Mucosa of rectum (tissue), 2 donors: ENCODE measurements around the gene FAM229A.
"Not testable (repeated sequence)": the region's sequence is repeated elsewhere in the genome, so short reads cannot be mapped to it uniquely, and the experiment has no call there.

Source experiments
- H3K27ac ChIP-seq, 2 donors: one replicate each; pipeline ENCODE4 v1.7.0; 2013; ENCODE audit warnings: inconsistent platforms in 2 of 2, low read depth in 2 of 2, low read length in 2 of 2
- H3K27me3 ChIP-seq, 2 donors: one replicate each; pipeline ENCODE4 v1.7.0; 2013; ENCODE audit warnings: low read length in 2 of 2; ENCODE audit not compliant: control insufficient read depth in 2 of 2, insufficient read depth in 2 of 2
- H3K36me3 ChIP-seq, 2 donors: one replicate each; pipeline ENCODE4 v1.7.0; 2013; ENCODE audit warnings: low read length in 2 of 2; ENCODE audit not compliant: control insufficient read depth in 2 of 2, insufficient read depth in 2 of 2
- H3K4me1 ChIP-seq, 2 donors: one replicate each; pipeline ENCODE4 v1.7.0; 2013; ENCODE audit warnings: low read length in 2 of 2, mild to moderate bottlenecking in 1 of 2; ENCODE audit not compliant: control insufficient read depth in 2 of 2, insufficient read depth in 2 of 2
- H3K4me3 ChIP-seq, 2 donors: one replicate each; pipeline ENCODE4 v1.7.0; 2013; ENCODE audit warnings: low read length in 2 of 2
- H3K9ac ChIP-seq, 2 donors: one replicate each; pipeline ENCODE4 v1.7.0; 2013; ENCODE audit warnings: low read length in 2 of 2, low read depth in 1 of 2, mild to moderate bottlenecking in 1 of 2
- H3K9me3 ChIP-seq, 2 donors: one replicate each; pipeline ENCODE4 v1.7.0; 2013; ENCODE audit warnings: low read length in 2 of 2; ENCODE audit not compliant: control insufficient read depth in 2 of 2
- donor health status: healthy.
- donor health status: Normal muscosa, but diverticular disease.

The FAM229A gene, protein sequence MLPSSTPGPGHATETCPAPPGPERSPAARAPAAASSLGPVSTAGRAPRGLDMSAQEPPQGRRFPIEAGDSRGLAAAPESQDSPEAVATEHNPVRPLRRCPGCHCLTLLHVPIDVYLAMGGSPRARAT

DNA sequence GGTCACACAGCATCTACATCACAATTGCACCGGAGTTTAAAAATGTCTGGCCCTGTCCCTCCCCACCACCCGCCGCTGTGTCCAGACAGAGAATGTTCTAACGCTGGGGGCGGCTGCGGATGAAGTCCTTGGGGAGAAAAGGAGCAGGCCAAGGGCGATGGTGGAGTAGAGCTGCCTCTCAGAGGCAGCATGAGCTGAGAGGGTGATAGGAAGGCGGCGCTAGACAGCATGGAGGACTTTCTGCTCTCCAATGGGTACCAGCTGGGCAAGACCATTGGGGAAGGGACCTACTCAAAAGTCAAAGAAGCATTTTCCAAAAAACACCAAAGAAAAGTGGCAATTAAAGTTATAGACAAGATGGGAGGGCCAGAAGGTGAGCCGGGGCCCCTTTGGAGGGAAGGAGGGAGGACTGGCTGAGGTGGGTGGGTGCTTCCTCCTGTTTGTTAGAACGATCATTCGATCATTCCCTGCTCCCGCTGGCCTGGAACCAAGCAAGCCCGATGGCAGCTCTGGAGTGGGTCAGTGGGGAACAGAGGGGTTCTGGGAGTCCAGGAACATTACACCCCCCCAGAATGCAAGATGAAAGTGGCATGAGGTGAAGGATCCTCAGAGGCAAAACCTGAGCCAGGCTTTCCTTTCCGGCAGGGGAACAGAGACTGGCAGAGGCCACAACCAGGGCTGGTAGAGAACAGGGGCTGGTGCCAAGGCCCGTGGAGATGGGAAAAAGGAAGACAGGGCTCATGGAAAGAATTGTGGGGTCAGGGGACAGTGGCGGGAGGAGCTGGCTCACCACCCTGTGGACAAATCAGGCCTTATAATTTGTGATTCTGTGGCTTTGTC lies at the start of gene FAM229A, which contains the start of gene TSSK3:
Gene FAM229A, minus strand, starts transcription at position 12 of the 840 bp plus-strand sequence. CDS start 394 bp downstream, outside the sequence.
Gene TSSK3, plus strand, starts transcription at position 66 of the 840 bp plus-strand sequence. Its CDS starts 163 bp downstream, at position 229.
- H3K9ac ChIP-seq, result peak within 1 kb of the TSS in 1 of 2 donors; percentile 79

DNA sequence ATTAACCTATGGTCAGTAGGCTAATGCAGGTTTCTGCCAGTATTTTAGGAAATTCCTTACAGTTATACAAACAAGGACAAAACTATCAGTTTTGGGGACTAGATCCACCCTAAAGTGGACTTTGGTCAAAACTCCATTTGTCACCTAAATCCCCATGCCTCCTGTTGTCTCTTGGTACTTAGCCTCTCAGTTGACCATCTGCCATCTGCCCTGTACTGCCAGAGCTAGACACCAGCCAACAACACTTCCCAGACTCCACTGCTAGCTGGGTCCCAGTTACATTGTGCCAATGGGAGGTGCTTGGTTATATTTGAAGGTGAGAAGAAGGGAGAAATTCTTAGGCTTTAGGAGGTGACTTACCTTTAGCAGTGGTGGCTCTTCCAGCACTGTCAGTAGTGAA lies 49.0 kb upstream of the FAM229A start:
- no peak overlapping the region for H3K4me3 ChIP-seq
- no peaks in the 10 kb centered on the region for H3K9me3 ChIP-seq
- no peak overlapping the region for H3K27ac ChIP-seq
- no peak overlapping the region for H3K9ac ChIP-seq
- H3K27me3 ChIP-seq, result no peaks in the 10 kb centered on the region
- H3K36me3 ChIP-seq, result no peaks in the 10 kb centered on the region
- H3K4me1 ChIP-seq, result peaks cover 0 to 4% of the 10 kb centered on the region in 2 donors

More for the DNA sequence above, at the start of gene FAM229A, which contains the start of gene TSSK3:
- Histone ChIP-seq H3K4me3 (peak within 1 kb of the TSS; percentile 44 to 53), H3K36me3 (peaks cover 32 to 36% of the 10 kb centered on the region in 2 donors), H3K4me1 (peaks cover 5 to 6% of the 10 kb centered on the region in 2 donors), H3K27ac (no peak within 1 kb of the TSS), H3K9me3 (no peaks in the 10 kb centered on the region), H3K27me3 (no peaks in the 10 kb centered on the region)

DNA sequence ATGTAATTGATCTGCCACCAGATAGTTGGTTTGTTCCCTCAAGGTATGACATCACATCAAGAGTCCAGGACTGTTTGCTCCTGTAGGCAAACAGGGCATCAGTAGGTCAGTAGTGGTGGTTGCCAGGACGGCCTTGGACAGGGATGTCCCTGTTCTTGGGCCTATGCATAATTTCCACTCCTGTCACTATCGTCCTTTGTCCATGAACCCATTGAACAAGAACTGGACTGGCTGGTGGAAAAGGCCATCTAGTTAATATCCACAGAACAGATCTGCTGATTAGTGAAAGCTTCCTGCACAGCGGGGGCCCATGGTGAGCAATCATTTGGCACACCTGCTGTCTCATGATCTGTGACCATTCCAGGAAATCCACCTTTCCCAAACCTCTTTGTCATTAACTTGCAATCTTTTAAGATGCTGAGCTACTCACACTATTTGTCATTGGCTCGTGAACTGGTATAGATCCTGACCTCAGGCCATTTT lies 44.4 kb upstream of the FAM229A start:
- H3K36me3 ChIP-seq, result no peaks in the 10 kb centered on the region
- H3K4me3 ChIP-seq, result no peak overlapping the region
- H3K9me3 ChIP-seq, result no peaks in the 10 kb centered on the region
- no peak overlapping the region for H3K27ac ChIP-seq
- peaks cover 0 to 2% of the 10 kb centered on the region in 2 donors for H3K4me1 ChIP-seq
- no peaks in the 10 kb centered on the region for H3K27me3 ChIP-seq
- H3K9ac ChIP-seq, result no peak overlapping the region

DNA sequence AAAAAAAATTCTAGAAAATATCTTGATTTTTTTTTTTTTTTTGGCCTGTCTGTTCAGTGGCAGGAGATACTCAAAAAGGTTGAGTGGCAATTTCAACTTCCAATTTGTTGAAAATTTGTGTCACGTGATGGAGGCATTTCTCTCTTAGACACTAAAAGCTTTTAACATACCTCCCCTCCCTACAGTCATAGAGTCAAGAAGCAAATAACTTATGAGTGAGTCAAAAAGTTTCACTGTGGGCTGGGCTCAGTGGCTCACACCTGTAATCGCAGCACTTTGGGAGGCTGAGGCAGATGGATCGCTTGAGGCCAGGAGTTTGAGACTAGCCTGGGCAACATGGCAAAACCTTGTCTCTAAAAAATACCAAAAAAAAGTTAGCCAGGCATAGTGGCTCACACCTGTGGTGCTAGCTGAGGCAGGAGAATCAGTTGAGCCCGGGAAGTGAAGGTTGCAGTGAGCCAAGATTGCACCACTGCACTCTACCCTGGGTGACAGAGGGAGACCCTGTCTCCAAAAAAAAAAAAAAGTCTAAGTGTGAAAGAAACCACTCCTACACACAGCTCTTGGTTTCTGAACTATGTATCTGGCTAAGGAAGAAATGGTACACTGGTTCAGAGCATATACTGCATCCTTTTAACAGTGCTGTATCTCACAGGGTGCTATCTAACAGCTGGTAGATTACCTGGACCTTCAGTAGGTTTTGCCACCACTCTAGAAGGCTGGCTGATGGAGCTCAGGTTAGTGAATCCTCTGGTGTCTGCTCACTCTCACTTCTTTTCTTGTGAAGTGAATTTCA lies 43.6 kb upstream of the FAM229A start:
- Histone ChIP-seq H3K27ac (no peak overlapping the region), H3K36me3 (no peaks in the 10 kb centered on the region)

DNA sequence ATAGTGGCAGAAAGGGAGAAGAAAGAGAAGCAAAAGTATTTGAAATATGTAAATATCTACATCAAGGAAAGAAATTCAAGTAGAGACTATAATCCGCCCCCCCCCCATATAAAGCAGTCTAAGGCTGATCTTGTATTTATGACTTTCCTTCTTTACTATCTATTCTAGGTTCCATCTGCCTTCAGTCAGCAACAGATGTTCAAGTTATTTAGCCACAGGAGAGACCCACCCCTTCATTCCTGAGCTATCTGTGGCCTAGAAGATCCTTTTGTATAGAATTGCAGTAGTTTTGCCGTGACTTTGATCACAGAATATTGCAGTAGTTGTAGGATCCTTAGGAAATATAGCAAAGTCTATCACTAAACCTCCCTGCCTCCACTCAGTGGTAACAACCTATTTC lies 42.7 kb upstream of the FAM229A start:
- no peak overlapping the region for H3K9ac ChIP-seq
- H3K27me3 ChIP-seq, result no peaks in the 10 kb centered on the region
- H3K36me3 ChIP-seq, result no peaks in the 10 kb centered on the region
- no peak overlapping the region for H3K4me3 ChIP-seq
- no peak overlapping the region for H3K27ac ChIP-seq
- no peaks in the 10 kb centered on the region for H3K9me3 ChIP-seq
- H3K4me1 ChIP-seq, result peaks cover 0 to 7% of the 10 kb centered on the region in 2 donors

More for the DNA sequence above, 43.6 kb upstream of the FAM229A start:
- H3K4me3 ChIP-seq, result no peak overlapping the region
- no peak overlapping the region for H3K9ac ChIP-seq
- no peaks in the 10 kb centered on the region for H3K9me3 ChIP-seq
- peaks cover 0 to 7% of the 10 kb centered on the region in 2 donors for H3K4me1 ChIP-seq
- H3K27me3 ChIP-seq, result no peaks in the 10 kb centered on the region

DNA sequence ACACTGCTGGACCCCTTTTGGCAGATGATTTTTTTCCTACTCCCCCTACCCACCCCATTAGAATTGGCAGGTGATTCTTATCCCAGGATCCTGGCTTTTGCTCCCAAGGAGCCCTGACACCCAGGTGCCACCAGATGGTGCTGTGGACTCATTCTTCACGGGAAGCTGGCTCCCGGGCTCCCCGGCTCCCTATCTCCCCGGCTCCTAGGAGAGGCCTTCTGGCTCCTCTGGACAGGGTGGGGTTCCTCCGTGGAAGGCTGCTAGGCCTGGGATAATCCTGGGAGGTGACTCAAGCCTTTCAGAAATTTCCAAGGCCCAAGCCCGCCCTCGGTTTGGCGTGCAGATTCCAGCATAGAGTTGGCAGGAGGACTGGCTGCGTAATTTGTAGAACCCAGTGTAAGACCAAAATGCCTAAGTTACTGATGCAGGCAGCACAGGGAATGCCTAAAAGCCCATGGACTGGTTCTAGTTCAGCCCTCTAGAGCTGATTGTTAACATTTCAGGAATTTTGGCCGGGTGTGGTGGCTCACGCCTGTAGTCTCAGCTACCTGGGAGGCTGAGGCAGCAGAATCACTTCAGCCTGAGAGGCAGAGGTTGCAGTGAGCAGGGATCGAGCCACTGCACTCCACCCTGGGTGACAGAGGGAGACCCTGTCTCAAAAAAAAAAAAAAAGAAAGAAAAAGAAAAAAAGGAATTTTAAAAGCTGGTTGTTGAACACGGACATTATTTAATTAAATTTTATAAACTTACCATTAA lies 38.8 kb upstream of the FAM229A start:
- Histone ChIP-seq H3K36me3 (no peaks in the 10 kb centered on the region), H3K27ac (peak overlapping the region; percentile 10 to 45), H3K4me3 (no peak overlapping the region), H3K27me3 (no peaks in the 10 kb centered on the region), H3K9ac (peak overlapping the region in 1 of 2 donors; percentile 51), H3K4me1 (peaks cover 0 to 7% of the 10 kb centered on the region in 2 donors), H3K9me3 (no peaks in the 10 kb centered on the region)

DNA sequence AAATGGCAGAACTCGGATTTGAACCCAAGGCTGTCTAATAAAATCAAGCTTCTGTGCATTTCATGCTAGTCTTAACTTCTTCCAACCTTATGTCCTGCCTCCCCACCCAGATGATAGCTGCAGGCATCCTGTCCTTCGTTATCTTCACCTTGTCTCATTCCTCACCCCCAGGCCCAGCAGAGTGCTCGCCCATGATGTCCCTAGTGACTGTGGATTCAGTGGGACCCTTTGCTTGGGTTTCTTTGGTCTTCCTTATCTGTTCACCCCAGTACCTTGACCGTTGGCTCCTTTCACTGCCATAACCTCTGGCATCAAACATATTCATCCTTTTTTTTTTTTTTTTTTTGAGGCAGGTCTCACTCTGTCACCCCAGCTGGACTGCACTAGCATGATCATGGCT lies 37.6 kb upstream of the FAM229A start:
- no peaks in the 10 kb centered on the region for H3K9me3 ChIP-seq
- no peak overlapping the region for H3K4me3 ChIP-seq
- no peaks in the 10 kb centered on the region for H3K27me3 ChIP-seq
- H3K9ac ChIP-seq, result no peak overlapping the region
- no peaks in the 10 kb centered on the region for H3K36me3 ChIP-seq
- no peak overlapping the region for H3K27ac ChIP-seq
- H3K4me1 ChIP-seq, result peaks cover 3 to 11% of the 10 kb centered on the region in 2 donors

DNA sequence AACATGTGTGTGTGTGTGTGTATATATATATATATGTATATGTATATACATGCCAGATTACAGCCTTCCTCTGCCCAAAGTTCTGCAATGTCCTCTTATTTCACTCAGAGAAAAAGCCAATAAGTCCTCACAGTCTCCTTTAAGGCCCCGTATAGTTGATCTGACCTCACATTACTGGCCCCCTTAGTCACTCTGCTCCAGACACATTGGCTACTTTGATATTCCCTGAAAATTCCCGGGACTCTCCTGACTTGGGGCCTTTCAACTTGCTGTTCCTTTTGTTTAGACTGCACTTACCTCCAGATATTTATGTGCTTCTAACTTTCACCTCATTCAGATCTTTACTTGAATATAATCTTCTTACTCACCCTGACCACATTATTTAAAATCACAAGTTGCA lies 36.1 kb upstream of the FAM229A start:
- Histone ChIP-seq H3K36me3 (no peaks in the 10 kb centered on the region), H3K9ac (no peak overlapping the region), H3K9me3 (no peaks in the 10 kb centered on the region), H3K27ac (no peak overlapping the region), H3K4me1 (peaks cover 8 to 17% of the 10 kb centered on the region in 2 donors), H3K4me3 (no peak overlapping the region), H3K27me3 (no peaks in the 10 kb centered on the region)

DNA sequence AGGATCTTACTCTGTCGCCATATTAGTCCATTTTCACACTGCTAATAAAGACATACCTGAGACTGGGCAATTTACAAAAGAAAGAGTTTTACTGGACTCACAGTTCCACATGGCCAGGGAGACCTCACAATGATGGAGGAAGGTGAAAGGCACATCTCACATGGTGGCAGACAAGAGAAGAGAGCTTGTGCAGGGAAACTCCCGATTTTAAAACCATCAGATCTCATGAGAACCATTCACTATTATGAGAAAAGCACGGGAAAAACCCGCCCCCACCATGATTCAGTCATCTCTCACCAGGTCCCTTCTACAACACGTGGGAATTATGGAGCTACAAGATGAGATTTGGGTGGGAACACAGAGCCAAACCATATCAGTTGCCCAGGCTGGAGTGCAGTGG lies 34.2 kb upstream of the FAM229A start:
- H3K9me3 ChIP-seq, H3K4me3 ChIP-seq, H3K9ac ChIP-seq, H3K36me3 ChIP-seq, H3K27me3 ChIP-seq, H3K27ac ChIP-seq: not testable (repeated sequence)
- H3K4me1 ChIP-seq, result peaks cover 17 to 19% of the 10 kb centered on the region in 2 donors
